ENCODE results near the gene GFY.

The GFY gene

DNA sequence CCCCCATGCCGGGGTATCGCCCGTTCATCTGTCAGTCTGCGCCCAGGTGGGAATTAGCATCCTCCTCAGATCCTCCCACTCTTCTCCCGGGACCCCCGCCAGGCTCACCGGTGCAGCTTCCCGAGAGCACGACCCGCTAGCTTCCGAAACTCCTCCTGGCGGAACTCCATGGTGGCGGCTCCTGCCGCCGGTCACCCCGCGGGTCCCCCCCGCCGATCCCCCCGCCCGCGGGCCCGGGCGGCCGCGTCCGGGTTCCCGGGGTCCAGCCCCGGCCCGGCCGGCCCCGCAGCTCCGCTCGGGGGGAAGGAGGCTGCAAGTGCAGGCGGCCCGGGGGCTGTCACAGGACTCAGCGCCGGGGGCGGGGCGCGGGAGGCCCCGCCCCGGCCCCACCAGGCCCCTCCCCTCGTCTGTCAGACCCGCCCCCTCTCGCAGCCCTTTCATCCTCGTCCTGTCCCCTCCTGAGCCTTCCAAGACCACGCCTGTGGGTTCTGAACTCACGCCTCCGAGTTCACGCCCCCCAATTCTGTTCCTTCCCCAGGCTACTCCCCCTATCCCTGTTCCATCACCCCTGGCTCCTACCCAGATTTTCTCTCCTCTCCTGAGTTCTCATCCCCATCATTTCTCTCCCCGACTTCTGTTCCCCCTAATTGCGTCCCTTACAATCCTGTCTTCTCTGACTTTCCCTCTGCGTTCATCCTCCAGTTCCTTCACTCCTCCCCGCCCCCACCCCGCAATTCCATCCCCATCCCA is 16.2 kb downstream of the GFY start, which contains the start of gene SLC17A7:
TSS of gene SLC17A7 (minus strand) at position 318 of the 750 bp plus-strand sequence. CDS start at position 170, 148 bp downstream.
- Histone ChIP-seq H3K4me3 (ENCODE audit: low read depth, low read length) (peak within 1 kb of the TSS; percentile 23), H3K27ac (ENCODE audit: extremely low read depth, low read depth, low read length) (no peak within 1 kb of the TSS), H3K9me3 (ENCODE audit: control insufficient read depth, insufficient read depth, low read depth, low read length) (no peaks in the 10 kb centered on the region), H3K36me3 (ENCODE audit: control insufficient read depth in 2 of 2, insufficient read depth in 1 of 2, low read length in 2 of 2) (peaks cover 0 to 1% of the 10 kb centered on the region in 2 experiments; a peak in 2 of 3 replicates), H3K4me1 (ENCODE audit: control insufficient read depth, insufficient read depth, low read length) (peaks cover 7% of the 10 kb centered on the region)
- POLR2A ChIA-PET = interaction anchor here (2.3 kb wide), 1 partner anchor 11 kb away, joined by 28 read pairs; the partner anchor contains the start of genes ALDH16A1 and PIH1D1
- CTCF ChIA-PET = interaction anchor here (1.2 to 2.4 kb wide), 6 partner anchors 10 to 50 kb away, joined by 4 to 59 read pairs (median 8); partner anchors contain the start of genes GFY and PIH1D1
- TF ChIP-seq ZNF530 (tag by site-specific recombination; IDR thresholded peaks at IDR 0.05; ENCODE audit: low read depth) = no peak
- TF ChIP-seq AEBP2 (tag by site-specific recombination; IDR thresholded peaks at IDR 0.05; ENCODE audit: borderline replicate concordance) = no peak
- TF ChIP-seq ZNF521 (tag by site-specific recombination; IDR thresholded peaks at IDR 0.05) = no peak
- TF ChIP-seq SP7 (tag by site-specific recombination; IDR thresholded peaks at IDR 0.05) = 0 out of 2 replicates have a peak, but pooled peaks have one; percentile 16
- TF ChIP-seq ZNF580 (tag by site-specific recombination; IDR thresholded peaks at IDR 0.05) = no peak
- TF ChIP-seq ZNF335 (tag by site-specific recombination; conservative IDR thresholded peaks at IDR 0.05) = peak; percentile 75
- TF ChIP-seq KLF16 (tag by site-specific recombination; IDR thresholded peaks at IDR 0.05) = peak; percentile 80
- TF ChIP-seq ZNF510 (tag by site-specific recombination; IDR thresholded peaks at IDR 0.05; ENCODE audit: insufficient replicate concordance) = no peak
- no peak for TF ChIP-seq ZBTB49 (tag by site-specific recombination; IDR thresholded peaks at IDR 0.05; ENCODE audit: low read depth)
- TF ChIP-seq ZNF514 (tag by site-specific recombination; IDR thresholded peaks at IDR 0.05) = no peak
- peak; percentile 13; the same call in 1 of the 2 replicates for TF ChIP-seq ZIC2 (tag by site-specific recombination; IDR thresholded peaks at IDR 0.05)
- TF ChIP-seq MZF1 (tag by site-specific recombination; IDR thresholded peaks at IDR 0.05; ENCODE audit: borderline replicate concordance) = no peak
- TF ChIP-seq ZNF398 (tag by site-specific recombination; IDR thresholded peaks at IDR 0.05) = peak; percentile 78
- TF ChIP-seq GLIS2 (tag by site-specific recombination; IDR thresholded peaks at IDR 0.05) = 0 out of 2 replicates have a peak, but pooled peaks have one; percentile 44
- no peak for TF ChIP-seq ZNF473 (tag by site-specific recombination; IDR thresholded peaks at IDR 0.05)
- no peak for TF ChIP-seq HOXA7 (CRISPR knock-in tag; IDR thresholded peaks at IDR 0.05; ENCODE audit: borderline replicate concordance)
- TF ChIP-seq SP3 (tag by site-specific recombination; IDR thresholded peaks at IDR 0.05) = peak; percentile 79
- peak; percentile 87 for TF ChIP-seq KLF9 (tag by site-specific recombination; IDR thresholded peaks at IDR 0.05; ENCODE audit: low read depth)
- peak; percentile 72 for TF ChIP-seq ZFHX2 (tag by site-specific recombination; conservative IDR thresholded peaks at IDR 0.05)
- TF ChIP-seq SP2 (tag by site-specific recombination; IDR thresholded peaks at IDR 0.05) = peak; percentile 68
- TF ChIP-seq REPIN1 (tag by site-specific recombination; IDR thresholded peaks at IDR 0.05; ENCODE audit: low read depth) = no peak
- TF ChIP-seq ZBTB7A (tag by site-specific recombination; IDR thresholded peaks at IDR 0.05; ENCODE audit: low read depth) = peak; percentile 51; the same call in 1 of the 2 replicates
- no peak for TF ChIP-seq INSM2 (tag by site-specific recombination; IDR thresholded peaks at IDR 0.05)
- peak; percentile 61 for TF ChIP-seq EGR2 (tag by site-specific recombination; IDR thresholded peaks at IDR 0.05; ENCODE audit: low read depth)
- TF ChIP-seq SCRT2 (tag by site-specific recombination; IDR thresholded peaks at IDR 0.05) = no peak
- TF ChIP-seq KLF7 (tag by site-specific recombination; IDR thresholded peaks at IDR 0.05; ENCODE audit: borderline replicate concordance) = peak; percentile 44; the same call in 1 of the 2 replicates
- TF ChIP-seq KLF1 (tag by site-specific recombination; IDR thresholded peaks at IDR 0.05) = peak; percentile 64
- TF ChIP-seq ZNF548 (tag by site-specific recombination; IDR thresholded peaks at IDR 0.05) = no peak
